Measurements from ENCODE around the gene PDE4B.
A peak's percentile ranks its signal among the peaks of the same experiment; 100 is the strongest.

The PDE4B gene

DNA sequence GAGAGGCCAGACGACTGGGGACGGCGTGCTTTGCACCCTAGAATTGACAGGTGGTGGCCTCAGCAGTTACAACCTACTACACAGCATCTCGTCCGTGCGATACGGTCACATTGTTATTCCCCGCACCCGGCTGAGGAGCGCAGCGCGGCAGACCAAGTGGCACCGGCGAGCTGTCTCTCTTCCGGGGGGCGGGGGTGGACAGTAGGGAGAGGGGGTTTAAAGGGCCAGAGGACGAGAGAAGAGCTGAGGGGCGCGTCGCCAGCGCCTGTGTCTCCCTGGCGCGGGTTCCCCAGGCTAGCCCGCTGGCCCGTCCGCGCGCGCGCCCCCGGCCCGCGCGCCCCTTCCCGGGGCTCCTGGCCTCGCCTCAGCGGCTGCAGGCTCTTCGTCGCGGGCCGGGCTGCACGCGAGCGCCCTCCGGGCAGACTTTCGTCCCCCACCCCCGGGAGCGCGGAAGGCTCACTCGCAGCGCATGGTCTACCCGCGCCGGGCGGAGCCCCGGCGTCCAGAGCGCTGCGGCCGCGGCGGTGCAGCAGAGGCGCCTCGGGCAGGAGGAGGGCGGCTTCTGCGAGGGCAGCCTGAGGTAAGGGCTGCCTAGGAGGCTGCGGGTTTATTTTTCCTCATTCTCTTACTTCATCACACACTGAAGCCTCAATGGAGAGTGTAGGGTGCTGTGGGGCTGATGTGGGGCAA lies at the start of gene PDE4B:
Gene PDE4B (plus strand): TSS at position 227 of the 690 bp plus-strand sequence.
- DNase-seq (ENCODE audit: low spot score), result peak; percentile 76

DNA sequence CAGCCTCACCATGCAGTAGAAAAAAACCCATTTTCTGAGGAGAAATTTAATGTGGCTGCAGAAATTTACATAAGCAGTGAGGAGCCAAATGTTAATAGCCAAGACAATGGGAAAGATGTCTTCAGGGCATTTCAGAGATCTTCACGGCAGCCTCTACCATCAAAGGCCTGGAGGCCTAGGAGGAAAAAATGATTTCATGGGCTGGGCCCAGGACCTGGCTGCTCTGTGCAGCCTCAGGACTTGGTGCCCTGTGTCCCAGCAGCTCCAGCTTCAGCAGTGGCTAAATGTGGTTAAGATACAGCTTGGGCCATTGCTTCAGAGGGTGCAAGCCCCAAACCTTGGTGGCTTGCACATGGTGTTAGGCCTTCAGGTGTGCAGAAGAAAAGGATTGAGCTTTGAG lies 48.0 kb upstream of the PDE4B start:
- DNase-seq (ENCODE audit: low spot score), result no peak

DNA sequence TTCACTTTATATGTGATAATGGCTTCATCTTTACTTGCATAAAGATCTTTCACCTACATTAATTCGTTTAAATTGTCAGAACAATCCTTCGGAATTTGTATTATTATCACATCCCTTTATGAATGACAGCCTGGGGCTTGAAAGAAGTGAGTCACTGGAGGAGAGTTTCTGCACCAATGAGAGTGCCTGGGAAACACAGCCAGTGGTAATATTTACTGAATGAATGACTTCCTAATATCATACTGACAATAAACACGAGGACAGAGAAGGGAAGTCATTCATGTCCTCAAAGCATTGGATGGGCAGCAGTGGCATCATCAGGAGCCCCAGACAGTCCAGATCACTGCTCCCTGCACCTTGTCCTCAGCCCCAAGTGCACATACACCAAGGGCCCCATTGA lies 40.7 kb upstream of the PDE4B start:
- no peak for DNase-seq (ENCODE audit: low spot score)

- DNase-seq (ENCODE audit: low spot score), result no peak
Observed at GRCh38 chr1:65756616-65757015, 36.1 kb upstream of the PDE4B start.

GRCh38 chr1:65757531-65757930 lies 35.2 kb upstream of the PDE4B start:
- DNase-seq (ENCODE audit: low spot score), result no peak

DNA sequence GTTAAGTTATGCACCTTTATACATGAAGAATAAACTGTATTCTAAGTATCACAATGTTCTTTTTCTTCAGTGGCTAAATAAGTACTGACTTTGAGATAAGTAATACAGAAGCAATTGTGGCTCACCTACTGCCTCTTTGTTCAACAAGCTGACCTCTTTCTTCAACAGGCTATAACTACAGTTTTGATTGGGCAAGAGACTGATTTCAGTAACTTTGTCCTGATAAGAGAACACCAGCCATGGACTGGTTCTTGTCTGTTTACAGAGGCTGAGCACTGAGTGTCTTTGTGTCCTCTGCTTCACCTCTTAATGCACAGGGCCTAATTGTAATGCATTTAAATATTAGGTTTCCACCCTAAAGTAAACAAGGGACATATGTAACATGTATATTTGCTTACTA lies 34.6 kb upstream of the PDE4B start:
- DNase-seq (ENCODE audit: low spot score), result no peak

GRCh38 chr1:65759516-65759915 lies 33.2 kb upstream of the PDE4B start:
- DNase-seq (ENCODE audit: low spot score), result no peak

GRCh38 chr1:65762081-65762862 lies 30.4 kb upstream of the PDE4B start:
- DNase-seq (ENCODE audit: low spot score), result peak; percentile 21

GRCh38 chr1:65764052-65764451 lies 28.6 kb upstream of the PDE4B start:
- no peak for DNase-seq (ENCODE audit: low spot score)

DNA sequence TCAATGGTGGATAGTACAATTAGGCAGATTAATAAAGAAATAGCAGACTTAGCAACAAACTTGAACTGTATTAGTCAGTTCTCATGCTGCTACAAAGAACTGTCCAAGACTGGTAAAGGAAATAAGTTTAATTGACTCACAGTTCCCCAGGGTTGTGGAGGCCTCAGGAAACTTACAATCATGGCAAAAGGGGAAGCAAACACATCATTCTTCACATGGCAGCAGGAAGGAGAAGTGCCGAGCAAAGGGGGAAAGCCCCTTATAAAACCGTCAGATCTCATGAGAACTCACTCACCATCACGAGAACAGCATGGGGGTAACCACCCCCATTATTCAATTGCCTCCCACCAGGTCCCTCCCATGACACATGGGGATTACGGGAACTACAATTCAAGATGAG lies 27.1 kb upstream of the PDE4B start:
- DNase-seq (ENCODE audit: low spot score), result no peak

DNA sequence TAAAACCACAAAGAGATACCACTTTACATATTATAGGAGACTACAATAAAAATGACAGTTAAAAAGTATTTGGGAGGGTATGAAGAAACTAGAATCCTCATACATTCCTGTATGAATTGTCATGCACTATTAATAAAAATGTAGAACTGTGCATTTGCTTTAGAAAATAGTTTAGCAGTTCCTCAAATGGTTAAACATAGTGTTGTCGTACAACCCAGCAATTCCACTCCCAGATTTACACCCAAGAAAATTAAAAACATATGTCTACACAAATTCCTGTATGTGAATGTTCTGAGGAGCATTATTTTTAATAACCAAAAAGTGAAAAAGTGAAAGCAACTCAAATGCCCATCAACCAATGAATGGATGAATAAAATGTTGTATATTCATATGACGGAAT lies 23.1 kb upstream of the PDE4B start:
- peak; percentile 21 for DNase-seq (ENCODE audit: low spot score)

DNA sequence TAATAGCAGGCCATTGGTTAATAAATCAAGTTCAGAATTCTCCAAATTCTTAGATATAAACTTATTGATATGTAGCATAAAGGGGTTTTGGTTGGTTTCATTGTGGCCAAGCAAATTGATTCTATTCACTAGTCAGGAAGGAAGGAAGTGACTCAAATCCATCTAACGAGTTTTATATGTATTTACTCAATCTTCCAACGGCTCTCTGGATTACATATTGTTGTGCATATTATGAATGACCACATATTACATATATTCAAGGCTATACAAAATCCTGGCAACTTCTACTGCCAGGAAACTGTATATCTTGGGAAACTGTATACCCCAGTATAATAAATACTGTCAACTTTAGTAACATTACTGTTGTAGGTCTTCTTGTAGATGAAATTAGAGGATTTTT lies 20.1 kb upstream of the PDE4B start:
- no peak for DNase-seq (ENCODE audit: low spot score)

DNA sequence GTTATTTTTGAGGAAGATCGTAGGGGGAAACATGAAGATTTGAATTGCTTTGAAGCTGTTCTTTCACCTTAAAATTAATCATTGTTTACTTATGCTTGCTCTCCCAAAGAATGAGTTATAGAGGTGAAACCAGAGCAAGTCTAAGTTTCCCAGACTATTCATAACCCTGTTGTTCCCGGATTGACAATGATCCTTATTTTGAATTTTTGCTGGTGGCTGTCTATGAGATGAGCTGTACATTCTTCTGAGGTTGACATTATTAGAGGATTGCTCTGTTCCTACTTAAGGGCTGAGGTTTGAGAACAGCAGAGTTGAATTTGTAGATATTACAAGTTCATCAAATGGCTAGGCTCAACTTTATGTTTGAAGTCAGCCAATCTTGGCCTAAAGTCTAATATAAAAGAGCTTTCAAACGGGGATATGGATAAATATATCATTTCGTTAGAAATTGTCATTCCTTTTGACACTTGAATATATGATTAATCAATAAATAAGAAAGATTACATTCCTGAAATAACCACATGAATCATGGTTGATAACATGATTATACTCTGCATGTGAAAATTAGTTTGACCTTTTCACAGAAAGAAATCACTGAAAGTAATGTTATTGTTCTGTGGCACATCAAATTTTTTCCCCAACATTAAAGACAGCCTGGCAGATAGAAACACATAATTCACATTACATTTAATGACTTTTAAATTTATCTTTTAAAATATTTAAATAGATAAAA lies 19.1 kb upstream of the PDE4B start:
- peak; percentile 22 for DNase-seq (ENCODE audit: low spot score)

DNA sequence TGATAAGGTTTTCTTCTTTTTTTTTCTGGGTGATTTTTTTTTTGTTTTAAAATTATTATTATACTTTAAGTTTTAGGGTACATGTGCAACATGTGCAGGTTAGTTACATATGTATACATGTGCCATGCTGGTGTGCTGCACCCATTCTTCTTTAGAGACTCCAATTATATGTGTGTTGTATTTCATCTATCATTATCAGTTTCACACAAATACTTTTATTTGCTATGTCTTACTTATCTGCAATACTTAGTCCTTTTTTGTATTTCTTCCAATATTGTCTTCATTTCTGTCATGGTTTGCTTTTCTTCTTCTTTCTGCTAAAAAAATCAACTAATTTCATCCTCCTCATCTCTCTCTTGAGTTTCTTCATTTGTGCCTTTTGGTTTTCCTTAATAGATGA lies 3.9 kb upstream of the PDE4B start:
- DNase-seq (ENCODE audit: low spot score), result no peak

DNA sequence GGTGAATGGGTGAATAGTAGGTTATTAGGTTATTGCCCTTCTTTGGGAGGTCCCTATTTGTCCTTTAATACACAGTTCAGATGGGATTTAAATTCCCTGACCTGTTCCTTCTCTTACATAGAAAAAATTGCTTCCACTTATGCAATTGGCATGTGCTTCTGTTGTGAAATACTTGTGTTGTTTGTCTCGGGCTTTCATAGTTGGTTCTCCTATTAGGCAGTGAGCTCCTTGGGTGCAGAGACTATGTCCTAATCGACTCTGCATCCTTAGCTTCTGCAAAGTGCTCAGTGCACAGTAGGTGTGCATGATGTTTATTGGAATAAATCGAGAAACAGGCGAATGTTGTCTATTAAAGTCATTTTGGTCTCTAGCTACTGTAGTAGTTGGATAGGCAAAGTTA lies 1.3 kb upstream of the PDE4B start:
- DNase-seq (ENCODE audit: low spot score), result peak; percentile 26

DNA sequence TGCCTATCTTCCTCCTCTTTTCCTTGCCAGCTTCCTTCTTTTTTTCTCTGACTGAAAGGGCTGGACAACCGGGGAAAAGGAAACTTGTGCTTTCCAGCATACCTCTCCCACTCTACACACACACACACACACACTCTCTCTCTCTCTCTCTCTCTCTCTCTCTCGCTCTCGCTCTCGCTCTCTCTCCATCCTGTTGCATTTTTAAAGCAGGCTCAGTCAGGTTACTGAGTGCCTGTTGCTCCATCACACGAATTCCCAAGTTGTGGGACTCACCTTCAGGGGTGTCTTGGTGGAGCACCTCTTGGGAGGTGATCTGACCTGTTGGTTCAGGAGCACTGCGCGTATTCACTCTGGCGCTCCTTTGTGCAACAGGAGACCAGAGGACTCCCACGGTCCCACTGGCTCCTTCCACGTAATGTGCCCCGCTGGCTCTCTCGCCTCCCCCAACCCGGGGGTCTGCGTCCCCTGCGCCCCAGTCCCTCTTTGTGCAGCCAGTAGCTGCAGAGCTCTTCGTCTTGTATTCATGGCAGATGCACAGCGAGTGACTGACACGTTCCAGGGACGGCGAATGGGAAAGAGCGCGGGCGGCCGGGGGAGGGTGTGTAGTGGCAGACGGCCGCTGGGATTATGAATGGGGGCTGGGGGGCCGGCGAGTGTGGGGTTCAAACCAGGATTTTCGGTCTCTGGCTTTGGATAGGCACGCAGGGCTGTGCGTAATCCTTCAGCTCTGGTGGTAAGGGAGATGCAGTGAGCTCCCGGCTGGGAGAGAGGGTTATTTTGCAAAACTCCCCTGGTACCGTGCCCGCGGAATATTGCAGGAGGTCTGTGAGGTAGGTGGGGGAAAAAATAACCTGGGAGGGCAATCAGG lies 660 bp upstream of the PDE4B start:
- peak; percentile 54 for DNase-seq (ENCODE audit: low spot score)

- peak; percentile 27 for DNase-seq (ENCODE audit: low spot score)
Observed at GRCh38 chr1:65793359-65793732, 651 bp downstream of the PDE4B start.

DNA sequence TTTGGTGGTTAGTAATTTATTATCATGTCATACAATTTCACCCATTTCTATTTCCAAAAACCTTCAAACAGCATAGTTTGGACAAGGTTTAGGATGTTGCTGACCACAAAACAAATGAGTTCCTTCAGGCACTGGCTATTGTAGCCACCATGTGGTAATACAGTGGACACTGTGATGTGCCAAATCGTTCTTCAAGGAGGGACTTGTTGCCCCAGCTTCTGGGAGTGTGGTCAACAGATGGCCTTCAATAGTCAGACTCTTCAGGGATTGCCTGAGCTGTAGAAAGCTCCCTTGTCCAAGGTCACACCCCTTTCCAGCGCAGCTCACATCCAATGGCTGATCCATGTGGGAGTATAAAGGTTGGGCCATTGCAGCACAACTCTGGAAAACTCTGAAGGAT lies 2.6 kb downstream of the PDE4B start:
- DNase-seq (ENCODE audit: low spot score), result peak; percentile 26

GRCh38 chr1:65799601-65800000 lies 6.9 kb downstream of the PDE4B start:
- DNase-seq (ENCODE audit: low spot score), result no peak

DNA sequence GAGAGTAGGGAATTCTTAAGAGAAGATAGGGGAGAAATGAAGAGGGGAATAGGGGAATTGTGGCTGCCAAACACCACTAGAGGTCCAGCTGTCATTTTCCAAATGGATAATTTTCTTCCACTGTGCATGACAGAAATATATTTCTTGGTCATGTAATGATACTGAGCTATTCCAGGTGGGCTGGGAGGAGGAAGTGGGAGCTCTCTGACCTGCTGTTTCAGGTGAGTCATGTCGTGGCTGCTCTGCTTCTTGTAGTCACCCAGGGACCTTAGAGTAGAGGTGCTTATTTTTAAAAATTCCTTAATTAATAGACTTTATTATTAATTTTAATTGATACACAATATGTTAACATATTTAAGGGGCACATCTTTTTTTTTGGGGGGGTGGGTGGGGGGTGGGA lies 11.9 kb downstream of the PDE4B start:
- no peak for DNase-seq (ENCODE audit: low spot score)

DNA sequence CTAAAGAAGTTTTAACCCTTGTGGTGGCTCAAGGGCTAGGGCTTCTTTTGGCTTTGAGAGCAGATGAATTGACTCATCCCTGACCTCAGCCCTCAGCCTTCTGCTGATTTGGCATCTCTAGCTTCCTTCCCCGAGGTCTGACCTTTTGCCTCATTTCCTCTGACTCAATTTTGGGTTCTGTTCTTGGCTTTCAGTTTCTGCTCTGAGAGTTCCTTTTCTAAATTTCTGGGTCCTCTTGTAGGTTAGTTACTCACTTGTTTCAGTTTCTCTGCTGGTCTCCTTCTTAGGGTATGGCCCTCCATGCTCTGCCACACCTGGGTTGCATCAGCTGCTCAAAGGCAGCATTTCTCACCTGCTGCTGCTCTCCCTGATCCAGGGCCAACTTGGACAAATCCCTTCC lies 19.4 kb downstream of the PDE4B start:
- DNase-seq (ENCODE audit: low spot score), result peak; percentile 79

DNA sequence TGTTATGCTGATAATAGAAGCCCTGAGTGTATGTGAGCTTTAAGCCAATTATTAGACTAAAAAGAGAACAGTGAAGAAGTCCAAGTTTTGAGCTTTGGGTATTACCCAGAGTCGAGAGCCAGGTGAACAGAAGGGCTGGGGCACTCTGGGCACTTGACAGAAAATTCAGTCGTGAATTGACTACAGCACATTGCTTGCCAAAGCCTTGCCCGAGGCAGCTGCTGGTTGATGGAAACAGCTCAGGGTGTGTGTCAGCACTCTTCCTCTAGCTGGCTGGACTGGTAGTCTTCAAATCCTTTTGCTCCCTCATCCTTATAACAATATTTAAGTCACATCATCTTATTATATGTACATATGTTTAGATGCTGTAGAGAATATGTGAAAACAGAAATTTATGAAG lies 21.3 kb downstream of the PDE4B start:
- peak; percentile 41 for DNase-seq (ENCODE audit: low spot score)
